CD4-positive, alpha-beta T cell treated with Interferon alpha-2 for 1 hour (primary cell): ENCODE results near the gene NECAB2.

ENCODE experiments used
- DNase-seq, 2 donors: peaks; one replicate each; pipeline ENCODE4 v3.0.0-alpha.2; 2020 to 2022

Gene NECAB2

GRCh38 chr16:83952940-83953795, 14.9 kb upstream of the NECAB2 start, which contains the start of gene OSGIN1:
TSS of gene OSGIN1 (plus strand) at chr16:83953240. CDS start at chr16:83957672, 4,432 bp downstream.
- peak; percentile 37 to 74 for DNase-seq

DNA sequence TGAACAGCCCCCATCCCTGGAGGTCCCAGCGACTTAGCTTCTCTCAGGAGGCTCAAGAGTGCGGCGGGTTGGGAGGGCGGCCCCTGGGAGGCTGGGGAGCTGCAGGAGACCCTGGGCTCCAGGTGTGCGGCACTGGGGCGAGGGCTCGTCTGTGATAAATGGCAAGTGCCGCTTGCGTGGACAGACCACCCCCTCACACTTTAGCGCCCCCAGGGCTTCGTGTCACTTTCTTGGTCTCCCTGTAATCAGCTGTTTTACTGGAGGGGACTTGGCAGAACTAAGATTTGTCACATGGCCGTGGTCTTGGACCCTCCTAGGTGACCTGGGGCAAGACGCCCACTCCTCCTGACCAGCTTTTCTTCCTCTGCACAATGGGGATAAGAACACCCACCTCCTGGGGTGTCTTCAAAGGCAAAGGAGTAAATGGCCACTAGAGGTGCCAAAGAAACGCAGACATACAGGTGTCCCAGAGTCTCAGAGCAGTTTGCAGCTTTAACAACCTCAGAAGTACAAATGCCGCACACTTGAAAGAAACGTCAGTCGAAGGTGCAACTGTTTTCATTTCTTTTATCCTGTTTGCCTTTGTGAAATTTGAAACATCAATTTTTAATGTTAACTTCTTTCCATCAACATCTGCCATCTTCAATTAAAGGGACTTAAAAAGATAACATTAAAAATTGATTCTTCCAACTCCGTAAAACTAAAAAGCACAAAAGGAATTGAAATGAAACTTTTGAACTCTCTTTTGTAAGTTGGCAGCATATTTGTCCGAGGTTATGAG, 14.1 kb upstream of the NECAB2 start:
- no peak for DNase-seq

DNA sequence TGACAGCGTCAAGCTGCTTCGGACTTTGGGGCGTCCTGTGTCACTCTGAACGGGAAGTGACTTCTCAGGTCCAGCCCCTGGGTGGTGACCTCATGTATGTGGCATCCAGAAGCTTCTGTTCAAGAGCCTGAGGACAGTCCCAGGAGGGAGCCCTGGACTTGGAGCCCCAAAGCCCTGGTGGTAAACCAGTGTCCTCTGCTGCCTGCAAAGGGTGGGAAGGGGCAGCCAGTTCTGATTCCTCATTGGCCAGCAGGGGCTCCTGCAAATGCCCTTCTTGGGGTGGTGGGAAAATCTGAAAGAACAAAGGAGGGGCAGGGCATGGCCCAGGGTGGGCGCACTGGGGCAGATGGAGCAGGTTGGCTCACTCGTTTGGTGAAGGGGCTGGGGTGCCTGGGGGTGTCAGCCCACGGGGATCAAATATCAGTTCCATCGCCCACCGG, 13.4 kb upstream of the NECAB2 start:
- DNase-seq: peak in 1 of 2 donors; percentile 42

DNA sequence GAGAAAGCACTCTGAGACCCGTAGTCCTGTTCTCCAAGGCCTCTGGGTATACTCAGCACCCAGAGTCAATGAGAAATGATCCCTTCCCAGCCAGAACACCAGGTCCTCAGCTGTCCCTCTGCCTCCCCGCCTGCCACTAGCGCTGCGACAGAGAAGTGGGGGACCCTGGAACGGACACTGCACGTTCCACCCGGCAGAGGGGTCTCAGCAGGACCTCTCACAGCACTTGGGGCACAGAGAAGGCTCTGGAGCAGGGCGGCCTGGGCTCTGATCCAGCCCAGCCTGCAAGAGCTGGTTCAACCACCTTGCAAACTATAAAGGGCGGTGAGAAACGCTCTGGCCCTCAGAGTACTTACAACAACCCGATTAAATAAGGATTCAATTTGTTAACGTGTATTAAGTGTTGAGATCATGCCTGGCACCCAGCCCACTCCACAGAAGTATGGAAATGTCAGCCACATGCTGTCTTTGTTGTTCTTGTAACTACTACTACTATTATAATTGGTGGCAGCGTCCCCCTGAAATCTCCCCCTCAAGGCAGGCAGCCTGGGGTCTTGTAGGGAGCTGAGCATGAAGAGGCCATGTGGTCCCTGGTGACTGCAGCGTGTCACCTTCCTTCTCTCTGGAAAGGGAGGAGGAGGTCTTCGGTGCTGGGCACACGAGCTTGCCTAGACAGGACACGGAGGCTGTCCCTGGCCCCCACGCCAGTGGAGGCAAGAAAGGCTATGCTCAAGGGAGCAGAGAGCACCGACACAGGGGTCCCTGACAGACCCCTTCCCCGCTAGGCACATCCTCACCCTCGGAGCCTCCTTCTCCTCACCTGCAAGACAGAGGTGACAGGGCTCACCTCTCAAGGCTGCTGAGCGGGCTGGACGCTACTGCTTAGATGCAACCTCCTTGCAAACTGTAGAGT, 12.6 kb upstream of the NECAB2 start:
- no peak for DNase-seq

- DNase-seq: peak; percentile 65 to 66
Measured at GRCh38 chr16:83956336-83957289, 11.4 kb upstream of the NECAB2 start.

DNA sequence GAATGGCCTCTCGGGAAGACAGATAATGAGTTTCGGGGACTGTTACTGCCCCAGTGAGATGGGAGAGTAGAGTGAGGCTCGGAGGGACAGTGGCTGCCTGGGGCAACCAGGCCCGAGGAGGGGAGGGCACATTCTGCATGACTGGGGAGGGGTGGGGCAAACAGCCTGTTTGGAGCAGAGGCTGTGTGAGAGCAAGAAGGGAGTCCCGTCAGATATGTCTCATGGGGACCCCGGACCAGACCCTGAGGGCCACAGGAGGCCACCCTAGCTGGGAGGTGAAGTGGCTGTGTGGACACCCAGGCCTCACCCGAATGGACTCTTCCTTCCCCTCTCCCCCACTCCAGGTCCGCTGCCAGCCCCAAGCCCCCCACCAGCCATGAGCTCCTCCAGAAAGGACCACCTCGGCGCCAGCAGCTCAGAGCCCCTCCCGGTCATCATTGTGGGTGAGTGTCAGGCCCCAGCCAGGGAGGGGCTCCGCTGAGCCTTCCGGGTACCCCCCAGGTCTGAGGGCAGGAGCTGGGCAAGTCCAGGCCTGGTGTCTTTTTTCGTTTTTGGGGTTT, 10.7 kb upstream of the NECAB2 start:
- DNase-seq: no peak

DNA sequence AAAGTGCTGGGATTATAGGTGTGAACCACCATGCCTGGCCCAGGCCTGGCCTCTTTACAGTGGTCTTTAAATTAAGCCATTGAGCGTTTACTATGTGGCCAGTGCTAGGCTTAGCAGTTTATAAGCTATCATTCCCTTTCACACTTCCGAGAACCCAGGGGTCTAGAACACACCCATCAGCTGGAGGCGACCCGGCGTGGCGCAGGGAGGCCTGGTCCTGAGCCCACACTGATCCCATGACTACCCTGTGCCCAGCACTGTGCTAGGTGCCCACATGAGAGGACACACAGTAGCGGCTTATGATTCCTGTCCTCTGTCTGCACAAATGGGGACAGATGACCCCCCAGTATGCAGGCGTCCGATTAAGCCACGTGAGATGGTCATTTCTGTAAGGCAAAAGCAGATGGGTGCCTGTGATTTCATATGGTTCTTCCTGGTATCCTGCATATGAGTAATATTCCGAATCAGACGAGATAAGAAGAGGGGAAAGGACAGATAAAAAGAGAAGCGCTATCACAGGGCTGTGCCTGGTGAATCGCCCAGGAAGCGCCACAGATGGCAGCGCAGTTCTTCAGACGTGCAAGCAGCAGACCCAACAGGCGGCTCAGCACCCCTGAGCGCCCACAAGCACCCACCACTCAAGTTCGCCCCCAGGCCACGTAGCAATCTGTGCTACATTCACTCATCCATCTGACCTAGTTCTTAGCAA, 9.8 kb upstream of the NECAB2 start:
- no peak for DNase-seq

GRCh38 chr16:83958846-83959565, 9.0 kb upstream of the NECAB2 start:
- no peak for DNase-seq

GRCh38 chr16:83959656-83960434, 8.2 kb upstream of the NECAB2 start:
- DNase-seq: no peak

DNA sequence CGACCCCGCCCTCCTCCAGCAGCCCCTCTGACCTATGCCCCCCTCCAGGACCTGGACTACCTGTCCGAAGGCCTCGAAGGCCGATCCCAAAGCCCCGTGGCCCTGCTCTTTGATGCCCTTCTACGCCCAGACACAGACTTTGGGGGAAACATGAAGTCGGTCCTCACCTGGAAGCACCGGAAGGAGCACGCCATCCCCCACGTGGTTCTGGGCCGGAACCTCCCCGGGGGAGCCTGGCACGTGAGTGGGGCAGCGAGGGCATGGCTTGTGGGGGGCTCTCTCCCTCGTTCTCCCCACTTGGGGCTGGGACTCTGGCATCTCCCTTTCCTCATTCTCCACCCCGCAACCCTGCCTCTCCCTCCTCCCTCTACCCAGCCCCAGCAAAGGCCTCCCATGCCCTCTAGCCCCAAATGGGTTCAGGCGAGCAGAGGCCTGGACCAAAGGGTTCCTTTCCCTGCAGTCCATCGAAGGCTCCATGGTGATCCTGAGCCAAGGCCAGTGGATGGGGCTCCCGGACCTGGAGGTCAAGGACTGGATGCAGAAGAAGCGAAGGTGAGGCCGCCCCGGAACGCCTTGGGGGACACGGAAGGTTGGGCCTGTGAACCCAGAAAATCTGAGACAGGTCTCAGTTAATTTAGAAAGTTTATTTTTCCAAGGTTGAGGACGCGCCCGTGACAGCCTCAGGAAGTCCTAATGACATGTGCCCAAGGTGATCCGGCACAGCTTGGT, 7.4 kb upstream of the NECAB2 start:
- DNase-seq: no peak

- no peak for DNase-seq
Measured at GRCh38 chr16:83961591-83961990, 6.5 kb upstream of the NECAB2 start.

- DNase-seq: no peak
Measured at GRCh38 chr16:83963277-83964119, 4.5 kb upstream of the NECAB2 start.

GRCh38 chr16:83964684-83965443, 3.2 kb upstream of the NECAB2 start:
- DNase-seq: no peak

GRCh38 chr16:83965444-83966152, 2.4 kb upstream of the NECAB2 start:
- no peak for DNase-seq

DNA sequence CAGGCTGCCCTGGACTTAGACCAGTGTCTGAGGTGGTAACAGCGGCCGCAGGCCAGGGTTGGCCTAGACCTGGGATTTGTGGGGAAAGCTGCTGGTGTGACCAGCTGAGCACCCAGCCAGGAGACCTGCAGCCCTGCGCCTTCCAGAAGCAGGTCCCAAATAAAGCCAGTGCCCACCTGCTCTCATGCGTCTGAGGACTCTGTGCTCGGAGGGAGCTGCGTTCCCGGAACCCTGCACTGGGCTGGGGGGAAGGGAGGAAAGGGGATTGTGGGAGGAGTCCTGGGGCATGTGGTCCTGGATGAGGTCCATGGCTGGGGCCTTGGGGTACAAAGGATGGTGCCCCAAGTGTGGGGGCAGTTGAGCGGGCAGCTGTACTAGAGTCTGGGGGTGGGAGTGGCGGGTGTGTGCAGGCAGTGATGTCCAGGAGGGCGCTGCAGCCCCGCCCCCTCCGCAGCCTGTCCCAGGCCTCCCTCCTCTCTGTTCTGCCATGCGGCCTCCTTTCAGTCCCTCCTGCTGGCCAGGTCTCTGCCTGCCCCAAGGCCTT, 1.8 kb upstream of the NECAB2 start:
- DNase-seq: no peak

GRCh38 chr16:83967091-83967490, 953 bp upstream of the NECAB2 start:
- DNase-seq: no peak
